GM12891 (cell line): ENCODE data around the gene GCKR.

Experiments used
- PAX5 ChIP-seq: IDR thresholded peaks from 2 replicates; pipeline ENCODE4 v1.6.1; 2011; ENCODE audit warnings: low read length, moderate library complexity, mild to moderate bottlenecking; ENCODE audit not compliant: insufficient read depth, severe bottlenecking
- POLR2A ChIP-seq: IDR thresholded peaks from 2 replicates; pipeline ENCODE4 v1.6.1; 2011; ENCODE audit warnings: low read depth, low read length, control low read depth
- POLR2AphosphoS5 ChIP-seq: IDR thresholded peaks from 2 replicates; pipeline ENCODE4 v1.6.1; 2011; ENCODE audit warnings: low read depth, low read length, control low read depth
- POU2F2 ChIP-seq: IDR thresholded peaks from 2 replicates; pipeline ENCODE4 v1.6.1; 2011; ENCODE audit warnings: low read depth, mild to moderate bottlenecking, control low read depth, low read length, moderate library complexity
- SPI1 ChIP-seq: IDR thresholded peaks from 2 replicates; pipeline ENCODE4 v1.6.1; 2011; ENCODE audit warnings: low read depth, low read length, control low read depth
- TAF1 ChIP-seq: IDR thresholded peaks from 2 replicates; pipeline ENCODE4 v1.6.1; 2011; ENCODE audit warnings: low read depth, low read length, control low read depth

DNA sequence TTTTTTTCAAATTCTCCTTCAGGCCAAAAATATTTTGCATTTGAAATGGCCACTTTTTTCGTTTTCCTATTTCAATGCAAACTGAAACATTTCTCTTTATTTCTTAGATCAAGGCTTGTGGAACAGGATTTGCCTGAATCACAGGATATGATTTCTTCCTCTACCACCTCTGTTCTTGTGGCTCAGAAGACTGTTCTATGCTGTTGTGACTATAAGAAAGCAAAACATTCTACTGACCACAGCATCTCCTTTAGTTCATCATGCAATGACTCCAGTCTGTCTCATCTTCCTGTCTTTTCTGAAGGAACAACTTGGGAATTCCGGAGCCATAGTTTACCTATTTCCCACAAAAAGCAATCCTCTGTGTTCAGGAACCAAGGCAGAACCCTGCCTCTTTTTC lies 70.0 kb downstream of the GCKR start:
- TF ChIP-seq TAF1 (no peak), POLR2AphosphoS5 (no peak), POLR2A (no peak), PAX5 (no peak), POU2F2 (no peak), SPI1 (no peak)
